Effector memory CD4-positive, alpha-beta T cell (primary cell): ENCODE data around the gene JAKMIP2.

Source experiments
- DNase-seq, 3 donors: peaks; one replicate each; pipeline ENCODE4 v3.0.0-alpha.2; 2020
- H3K27ac ChIP-seq: 2 replicates; pipeline ENCODE4 v1.7.0; 2013; ENCODE audit warnings: mild to moderate bottlenecking, low read length, moderate library complexity; ENCODE audit not compliant: insufficient read depth, poor library complexity, severe bottlenecking
- H3K27me3 ChIP-seq: replicated peaks from 2 replicates; pipeline ENCODE4 v1.7.0; 2013; ENCODE audit warnings: mild to moderate bottlenecking, low read length; ENCODE audit not compliant: insufficient read depth, control insufficient read depth, poor library complexity, severe bottlenecking
- H3K36me3 ChIP-seq: 2 replicates; pipeline ENCODE4 v1.7.0; 2013; ENCODE audit warnings: mild to moderate bottlenecking, low read length, moderate library complexity; ENCODE audit not compliant: control insufficient read depth, insufficient read depth
- H3K4me1 ChIP-seq: 2 replicates; pipeline ENCODE4 v1.7.0; 2013; ENCODE audit warnings: low read length, mild to moderate bottlenecking; ENCODE audit not compliant: control insufficient read depth, insufficient read depth, poor library complexity, severe bottlenecking
- H3K4me3 ChIP-seq: 2 replicates; pipeline ENCODE4 v1.7.0; 2013; ENCODE audit warnings: low read length, low read depth, mild to moderate bottlenecking; ENCODE audit not compliant: insufficient read depth, poor library complexity, severe bottlenecking
- H3K9me3 ChIP-seq: 2 replicates; pipeline ENCODE4 v1.7.0; 2013; ENCODE audit warnings: mild to moderate bottlenecking, low read length, moderate library complexity; ENCODE audit not compliant: control insufficient read depth

Gene JAKMIP2

DNA sequence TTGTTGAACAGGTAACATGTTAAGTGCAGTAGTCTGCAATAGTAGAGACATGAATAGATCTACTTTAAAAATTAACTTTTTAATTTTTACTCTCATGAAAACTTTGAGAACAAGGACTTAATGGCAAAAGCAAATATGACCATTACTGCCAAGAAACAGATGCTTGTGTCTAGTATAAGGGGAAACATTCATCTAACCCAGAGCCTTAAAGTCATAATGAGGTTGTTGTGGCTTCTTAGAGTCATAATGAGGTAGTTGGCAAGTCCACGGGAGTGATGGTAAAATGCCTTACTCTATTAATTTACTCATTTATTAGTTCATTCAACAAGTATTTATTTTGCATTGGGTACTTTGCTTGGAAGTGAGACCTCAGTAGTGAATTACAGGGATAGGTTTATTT is 71.5 kb downstream of the JAKMIP2 start:
- no peaks in the 10 kb centered on the region for H3K9me3 ChIP-seq
- H3K4me1 ChIP-seq, result no peaks in the 10 kb centered on the region
- no peaks in the 10 kb centered on the region for H3K27me3 ChIP-seq
- no peak overlapping the region for H3K4me3 ChIP-seq
- no peak for DNase-seq
- no peak overlapping the region for H3K27ac ChIP-seq
- no peaks in the 10 kb centered on the region for H3K36me3 ChIP-seq

DNA sequence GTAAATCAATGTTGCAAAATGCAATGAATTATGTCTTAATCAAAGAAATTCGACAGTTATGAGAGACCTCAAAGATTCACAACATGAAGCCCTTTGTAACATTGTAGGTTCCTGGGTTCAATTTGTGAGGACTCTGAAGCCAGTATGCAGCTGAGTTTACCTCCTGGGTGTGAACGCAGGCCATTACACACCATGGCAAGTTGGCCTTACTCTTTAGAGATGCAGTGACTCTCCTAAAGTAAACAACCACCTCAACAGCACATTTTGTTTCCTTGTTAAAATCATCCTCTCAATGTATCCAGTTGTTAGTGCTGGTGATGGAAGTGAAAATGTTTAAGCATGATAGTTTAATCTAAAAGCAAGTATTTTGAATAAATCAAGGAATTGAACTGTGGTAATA is 73.8 kb downstream of the JAKMIP2 start:
- no peak for DNase-seq
- H3K27ac ChIP-seq, result no peak overlapping the region
- no peak overlapping the region for H3K4me3 ChIP-seq
- no peaks in the 10 kb centered on the region for H3K4me1 ChIP-seq
- no peaks in the 10 kb centered on the region for H3K36me3 ChIP-seq
- H3K9me3 ChIP-seq, result no peaks in the 10 kb centered on the region
- no peaks in the 10 kb centered on the region for H3K27me3 ChIP-seq

DNA sequence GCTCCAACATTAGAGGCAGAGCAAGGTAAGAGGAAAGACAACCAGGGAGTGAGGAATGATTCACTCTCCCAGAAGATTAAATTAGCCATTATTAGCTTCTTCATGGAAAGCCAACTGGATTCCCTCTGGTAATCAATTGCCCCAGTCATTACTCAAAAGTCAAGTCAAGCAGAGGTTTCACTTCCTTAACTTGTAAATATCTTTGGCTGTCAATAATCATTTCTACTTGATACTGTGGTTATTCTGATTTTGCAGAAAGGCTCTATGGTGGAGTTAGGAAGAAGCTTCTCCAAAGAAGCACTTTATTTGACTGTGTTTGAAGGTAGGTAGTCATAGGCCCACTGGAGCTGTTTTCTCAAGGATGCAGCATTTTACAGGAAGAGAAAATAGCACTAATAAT is 78.0 kb downstream of the JAKMIP2 start:
- Histone ChIP-seq H3K4me3 (no peak overlapping the region), H3K36me3 (no peaks in the 10 kb centered on the region), H3K4me1 (no peaks in the 10 kb centered on the region), H3K27me3 (no peaks in the 10 kb centered on the region), H3K9me3 (no peaks in the 10 kb centered on the region), H3K27ac (no peak overlapping the region)
- no peak for DNase-seq

DNA sequence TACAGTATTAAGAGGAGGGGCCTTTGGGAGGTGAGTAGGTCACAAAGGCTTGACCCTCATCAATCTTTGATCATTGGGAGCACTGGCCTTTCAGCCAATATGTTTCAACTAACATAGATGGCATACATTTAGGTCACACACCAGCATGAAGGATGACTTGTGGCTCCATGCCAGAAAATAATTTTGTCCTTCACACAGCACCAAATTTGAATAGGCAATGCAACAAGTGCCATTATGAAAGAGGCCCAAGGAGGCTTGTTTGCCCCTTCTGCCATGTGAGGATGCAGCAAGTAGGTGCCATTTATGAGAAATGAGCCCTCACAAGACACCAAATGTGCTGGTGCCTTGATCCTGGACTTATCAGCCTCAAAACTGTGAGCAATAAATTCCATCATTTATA is 81.1 kb downstream of the JAKMIP2 start:
- no peaks in the 10 kb centered on the region for H3K36me3 ChIP-seq
- H3K4me1 ChIP-seq, result no peaks in the 10 kb centered on the region
- no peak overlapping the region for H3K4me3 ChIP-seq
- H3K27ac ChIP-seq, result no peak overlapping the region
- no peaks in the 10 kb centered on the region for H3K9me3 ChIP-seq
- no peak for DNase-seq
- no peaks in the 10 kb centered on the region for H3K27me3 ChIP-seq

DNA sequence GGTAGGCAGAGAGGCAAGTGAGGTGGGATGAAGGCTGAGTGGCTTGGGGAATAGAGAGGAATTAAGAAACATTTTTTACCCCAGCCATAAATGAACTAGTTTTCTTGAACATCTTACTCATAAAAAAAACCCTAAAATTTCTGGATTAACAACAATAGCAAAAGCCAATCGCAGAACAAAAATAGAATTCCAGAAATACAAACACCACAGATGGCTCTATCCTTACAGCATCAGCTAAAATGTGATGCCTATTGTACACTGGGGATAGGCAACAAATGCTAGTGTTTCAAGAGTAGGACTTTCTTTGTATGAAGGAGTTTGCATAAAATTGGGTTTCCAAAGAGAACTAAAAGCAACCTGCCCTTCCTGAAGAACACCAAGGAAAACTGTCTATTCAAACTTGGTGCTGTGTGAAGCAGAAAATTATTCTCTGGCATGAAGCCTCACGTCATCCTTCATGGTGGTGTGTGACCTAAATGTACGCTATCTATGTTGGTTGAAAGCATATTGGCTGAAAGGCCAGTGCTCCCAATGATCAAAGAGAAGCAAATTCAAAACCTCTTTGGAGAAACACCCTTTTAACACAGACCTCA is 82.9 kb downstream of the JAKMIP2 start:
- Histone ChIP-seq H3K4me3 (no peak overlapping the region), H3K27ac (no peak overlapping the region), H3K9me3 (no peaks in the 10 kb centered on the region), H3K4me1 (no peaks in the 10 kb centered on the region), H3K36me3 (no peaks in the 10 kb centered on the region), H3K27me3 (no peaks in the 10 kb centered on the region)
- DNase-seq, result no peak

DNA sequence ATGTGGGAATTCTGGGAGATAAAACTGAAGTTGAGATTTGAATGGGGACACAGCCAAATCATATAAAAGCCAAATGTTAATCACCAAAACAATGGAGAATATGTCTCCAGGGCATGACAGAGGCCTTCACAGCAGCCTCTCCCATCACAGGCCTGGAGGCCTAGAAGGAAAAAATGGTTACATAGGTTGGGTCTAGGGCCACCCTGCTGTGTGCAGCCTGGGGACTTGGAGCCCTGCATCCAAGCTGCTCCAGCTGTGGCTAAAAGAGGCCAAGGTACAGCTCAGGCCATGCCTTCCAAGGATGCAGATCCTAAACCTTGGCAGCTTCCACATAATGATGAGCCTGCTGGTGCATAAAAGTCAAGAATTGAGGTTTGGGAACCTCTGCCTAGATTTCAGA is 85.1 kb downstream of the JAKMIP2 start:
- H3K9me3 ChIP-seq, result no peaks in the 10 kb centered on the region
- H3K27me3 ChIP-seq, result no peaks in the 10 kb centered on the region
- no peak overlapping the region for H3K4me3 ChIP-seq
- no peaks in the 10 kb centered on the region for H3K4me1 ChIP-seq
- H3K27ac ChIP-seq, result no peak overlapping the region
- no peaks in the 10 kb centered on the region for H3K36me3 ChIP-seq
- no peak for DNase-seq

DNA sequence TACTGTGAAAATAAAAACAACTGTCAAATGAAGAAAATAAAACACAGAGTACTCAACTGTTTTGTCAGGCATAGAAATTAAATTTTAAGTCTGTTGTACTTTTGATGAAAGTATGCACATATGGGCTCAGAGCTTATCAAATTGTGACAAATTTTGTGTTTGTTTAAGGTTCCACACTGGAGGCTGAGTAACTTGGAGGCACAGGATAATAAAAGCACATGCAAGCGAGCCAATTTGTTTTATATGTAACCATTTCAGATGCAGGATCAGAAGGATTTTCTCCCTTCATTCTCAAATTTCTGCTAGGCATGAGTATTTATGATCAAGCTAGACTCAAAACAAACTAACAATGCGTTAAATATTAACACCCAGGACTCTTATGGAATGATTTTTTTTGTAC is 87.8 kb downstream of the JAKMIP2 start:
- no peaks in the 10 kb centered on the region for H3K4me1 ChIP-seq
- H3K9me3 ChIP-seq, result no peaks in the 10 kb centered on the region

DNA sequence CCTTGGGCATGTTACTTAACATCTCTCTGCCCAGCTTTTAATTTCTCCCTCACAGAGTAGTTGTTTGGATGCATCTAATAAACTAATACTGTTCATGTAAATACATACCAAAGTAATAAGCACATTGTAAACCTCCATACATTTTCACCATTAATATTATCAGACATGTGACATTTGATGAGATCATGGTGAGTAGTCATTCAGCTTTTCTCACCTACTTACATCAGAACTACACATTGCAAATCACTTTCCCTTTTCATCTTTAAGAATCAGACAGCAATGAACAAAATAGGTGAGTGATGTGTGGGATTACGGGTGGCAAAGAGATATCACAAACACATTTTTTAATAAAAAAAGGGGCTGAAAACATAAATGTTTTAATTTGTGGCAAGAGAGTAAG is 89.3 kb downstream of the JAKMIP2 start:
- H3K27ac ChIP-seq, result no peak overlapping the region
- no peak for DNase-seq
- H3K4me3 ChIP-seq, result no peak overlapping the region
- no peaks in the 10 kb centered on the region for H3K27me3 ChIP-seq
- no peaks in the 10 kb centered on the region for H3K4me1 ChIP-seq
- no peaks in the 10 kb centered on the region for H3K9me3 ChIP-seq
- no peaks in the 10 kb centered on the region for H3K36me3 ChIP-seq

More for the DNA sequence above, 87.8 kb downstream of the JAKMIP2 start:
- no peaks in the 10 kb centered on the region for H3K27me3 ChIP-seq
- H3K36me3 ChIP-seq, result no peaks in the 10 kb centered on the region
- no peak overlapping the region for H3K4me3 ChIP-seq
- no peak for DNase-seq
- H3K27ac ChIP-seq, result no peak overlapping the region

DNA sequence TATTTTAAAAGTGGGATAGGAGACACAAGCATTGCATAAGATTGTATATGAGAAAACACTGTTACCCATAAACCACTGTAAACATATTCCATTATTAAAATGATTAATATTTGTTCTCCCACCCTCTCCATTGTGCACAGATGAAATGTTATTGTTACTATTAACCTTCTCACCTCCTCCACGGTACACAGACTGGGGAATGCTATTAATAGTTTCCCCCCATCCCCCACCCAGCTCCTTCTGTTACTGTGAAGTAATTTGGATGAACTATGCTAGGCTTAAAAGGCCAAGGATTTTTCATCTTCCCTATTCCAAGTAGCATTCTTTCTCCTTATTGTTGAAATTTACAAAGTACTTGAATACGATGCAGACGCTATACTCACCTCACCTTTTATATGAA is 91.4 kb downstream of the JAKMIP2 start:
- no peak for DNase-seq
- H3K36me3 ChIP-seq, result no peaks in the 10 kb centered on the region
- H3K27ac ChIP-seq, result no peak overlapping the region
- no peaks in the 10 kb centered on the region for H3K27me3 ChIP-seq
- no peaks in the 10 kb centered on the region for H3K9me3 ChIP-seq
- no peaks in the 10 kb centered on the region for H3K4me1 ChIP-seq
- H3K4me3 ChIP-seq, result no peak overlapping the region

DNA sequence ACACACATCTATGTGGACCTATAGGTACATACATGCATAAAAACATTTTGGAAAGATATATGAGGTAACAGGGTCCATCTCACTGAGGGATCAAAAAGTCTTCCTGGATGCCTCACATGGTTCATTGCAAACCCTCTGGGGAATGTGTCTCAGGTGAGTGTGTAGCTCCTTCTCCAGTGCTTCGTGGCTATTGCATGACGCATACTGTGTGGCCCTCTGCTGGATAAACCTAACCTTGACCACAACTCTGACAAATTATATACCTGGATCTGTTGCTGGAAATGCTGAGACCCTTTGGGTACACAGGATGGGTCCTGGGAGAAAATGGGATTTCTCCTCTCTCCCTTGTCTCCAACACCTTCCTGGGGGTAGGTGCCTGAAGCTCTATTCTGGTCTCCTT is 91.9 kb downstream of the JAKMIP2 start:
- Histone ChIP-seq H3K36me3 (no peaks in the 10 kb centered on the region), H3K9me3 (no peaks in the 10 kb centered on the region), H3K4me3 (no peak overlapping the region), H3K4me1 (no peaks in the 10 kb centered on the region), H3K27me3 (no peaks in the 10 kb centered on the region), H3K27ac (no peak overlapping the region)
- no peak for DNase-seq

DNA sequence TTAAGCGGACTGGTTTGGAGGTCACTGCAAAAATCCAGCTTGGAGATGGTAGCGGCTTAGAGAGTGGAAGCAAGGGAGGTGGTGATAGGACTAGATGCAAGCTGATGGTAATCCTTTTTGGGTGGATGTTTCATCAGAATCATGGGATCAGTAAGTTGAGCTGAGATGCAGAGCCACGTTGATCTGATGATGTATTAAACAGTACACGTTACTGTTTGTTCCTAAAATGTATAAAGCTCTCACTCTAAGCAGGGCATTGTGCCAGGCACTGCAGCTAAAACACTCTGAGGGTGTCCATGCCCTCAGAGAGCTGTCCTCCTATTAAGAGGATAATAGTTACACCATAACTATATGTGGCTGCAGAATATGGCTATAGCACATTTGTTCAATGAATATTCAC is 93.1 kb downstream of the JAKMIP2 start:
- H3K36me3 ChIP-seq, result no peaks in the 10 kb centered on the region
- H3K27ac ChIP-seq, result no peak overlapping the region
- H3K27me3 ChIP-seq, result no peaks in the 10 kb centered on the region
- no peaks in the 10 kb centered on the region for H3K9me3 ChIP-seq
- no peaks in the 10 kb centered on the region for H3K4me1 ChIP-seq
- DNase-seq, result no peak
- no peak overlapping the region for H3K4me3 ChIP-seq
